Large intestine (tissue), 3 donors: ENCODE data around the gene PCK1. TPM values are rescaled to one million over a fixed set of nuclear protein-coding genes. Genes with fewer than 3 reads are reported as not detected.

Experiments used
- DNase-seq, 2 donors: peaks; one replicate each; pipeline versions ENCODE4 v3.0.0 to v3.0.0-alpha.2; 2013
- H3K27ac ChIP-seq: one replicate; pipeline ENCODE4 v1.5.1; 2013; ENCODE audit warnings: low read length
- H3K27me3 ChIP-seq: 2 replicates; pipeline ENCODE4 v1.6.1; 2013; ENCODE audit warnings: low read length; ENCODE audit not compliant: control insufficient read depth, insufficient read depth
- H3K36me3 ChIP-seq: 2 replicates; pipeline ENCODE4 v1.6.1; 2013; ENCODE audit warnings: low read length; ENCODE audit not compliant: control insufficient read depth, insufficient read depth
- H3K4me1 ChIP-seq: one replicate; pipeline ENCODE4 v1.6.1; 2013; ENCODE audit warnings: low read length; ENCODE audit not compliant: control insufficient read depth, insufficient read depth
- H3K4me3 ChIP-seq: one replicate; pipeline ENCODE4 v1.5.1; 2013; ENCODE audit warnings: low read length
- H3K9me3 ChIP-seq: one replicate; pipeline ENCODE4 v1.6.1; 2013; ENCODE audit warnings: mild to moderate bottlenecking, low read depth, low read length, moderate library complexity; ENCODE audit not compliant: control insufficient read depth
- WGBS: methylation state at CpG from one replicate; pipeline ENCODE4 v1.1.5; 2013; ENCODE audit warnings: low lambda C conversion rate; ENCODE audit not compliant: insufficient coverage; 5-methylcytosine and 5-hydroxymethylcytosine counted together
- polyA plus RNA-seq: library from polyadenylated mRNA; unstranded; fragments of 120-200 nt; gene quantifications from one replicate; pipeline ENCODE4 v1.2.1, GENCODE V29; 2013

PCK1 gene
- polyA plus RNA-seq, 1 donor = 13.3 TPM

GRCh38 chr20:57525328-57526086 is 35.4 kb upstream of the PCK1 start:
- WGBS = no CpG with 5 or more reads among the region's 10 CpGs
- no peaks in the 10 kb centered on the region for H3K9me3 ChIP-seq
- H3K36me3 ChIP-seq = no peaks in the 10 kb centered on the region
- no peak for DNase-seq
- no peak overlapping the region for H3K4me3 ChIP-seq
- no peak overlapping the region for H3K27ac ChIP-seq
- no peaks in the 10 kb centered on the region for H3K27me3 ChIP-seq
- H3K4me1 ChIP-seq = peaks cover 2% of the 10 kb centered on the region

DNA sequence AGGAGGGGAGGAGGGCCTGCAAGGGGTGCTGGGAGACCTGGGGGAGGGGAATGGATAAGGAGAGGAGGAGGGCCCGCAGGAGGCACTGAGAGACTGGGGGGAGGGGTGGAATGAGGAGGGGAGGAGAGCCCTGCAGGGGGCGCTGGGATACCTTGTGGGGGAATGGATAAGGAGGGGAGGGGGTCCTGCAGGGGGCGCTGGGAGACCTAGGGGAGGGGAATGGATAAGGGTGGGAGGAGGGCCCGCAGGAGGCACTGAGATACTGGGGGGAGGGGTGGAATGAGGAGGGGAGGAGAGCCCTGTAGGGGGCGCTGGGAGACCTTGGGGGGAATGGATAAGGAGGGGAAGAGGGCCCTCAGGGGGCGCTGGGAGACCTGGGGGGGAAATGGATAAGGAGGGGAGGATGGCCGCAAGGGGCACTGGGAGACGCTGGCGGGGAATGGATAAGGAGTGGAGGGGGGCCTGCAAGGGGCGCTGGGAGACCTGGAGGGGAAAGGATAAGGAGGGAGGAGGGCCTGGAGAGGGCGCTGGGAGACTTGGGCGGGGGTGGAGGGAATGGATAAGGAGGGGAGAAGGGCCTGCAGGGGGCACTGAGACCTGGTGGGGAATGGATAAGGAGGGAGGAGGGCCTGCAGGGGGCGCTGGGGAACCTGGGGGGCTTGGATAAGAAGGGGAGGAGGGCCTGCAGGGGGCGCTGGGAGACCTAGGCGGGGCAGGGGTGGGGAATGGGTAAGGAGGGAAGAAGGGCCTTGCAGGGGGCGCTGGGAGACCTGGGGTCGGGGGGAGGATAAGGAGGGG is 34.6 kb upstream of the PCK1 start:
- Histone ChIP-seq H3K27ac (no peak overlapping the region), H3K4me3 (no peak overlapping the region), H3K36me3 (no peaks in the 10 kb centered on the region), H3K9me3 (no peaks in the 10 kb centered on the region), H3K27me3 (no peaks in the 10 kb centered on the region), H3K4me1 (peaks cover 2% of the 10 kb centered on the region)
- WGBS = no CpG with 5 or more reads among the region's 17 CpGs
- DNase-seq = no peak

DNA sequence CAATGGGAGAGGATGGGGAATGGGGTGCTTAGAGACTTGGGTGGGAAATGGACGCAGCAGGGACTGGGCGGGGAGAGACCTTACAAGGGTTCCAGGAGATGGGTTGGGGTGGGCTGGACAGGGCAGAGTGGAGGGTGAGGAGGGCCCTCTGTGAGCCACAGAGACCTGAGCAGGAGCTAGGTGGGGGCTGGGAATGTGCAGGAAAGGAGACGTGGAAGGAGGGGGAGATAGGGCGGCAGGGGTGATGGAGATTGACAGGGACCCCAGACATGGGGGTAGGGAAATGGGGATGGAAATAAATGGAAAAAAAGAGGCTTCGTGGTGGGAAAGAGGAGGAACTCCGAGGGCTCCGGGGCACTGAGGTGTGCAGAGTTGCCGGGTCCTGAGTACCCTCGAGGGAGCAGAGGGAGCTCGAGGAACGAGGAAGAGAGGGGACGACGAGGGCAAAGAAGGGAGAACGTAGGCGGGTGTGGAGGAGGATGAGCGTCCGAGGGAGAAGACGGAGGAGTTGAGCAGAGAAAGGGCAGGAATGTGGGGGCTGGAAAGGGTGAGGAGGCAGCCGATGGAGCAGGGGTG is 33.9 kb upstream of the PCK1 start:
- no peak overlapping the region for H3K27ac ChIP-seq
- no peaks in the 10 kb centered on the region for H3K27me3 ChIP-seq
- DNase-seq = no peak
- H3K4me3 ChIP-seq = no peak overlapping the region
- peaks cover 6% of the 10 kb centered on the region for H3K4me1 ChIP-seq
- WGBS = 56% methylated on average over 14 of the region's 19 CpGs
- H3K36me3 ChIP-seq = no peaks in the 10 kb centered on the region
- no peaks in the 10 kb centered on the region for H3K9me3 ChIP-seq

GRCh38 chr20:57527728-57528127 is 33.2 kb upstream of the PCK1 start:
- no peak overlapping the region for H3K27ac ChIP-seq
- H3K27me3 ChIP-seq = no peaks in the 10 kb centered on the region
- H3K4me1 ChIP-seq = peaks cover 6% of the 10 kb centered on the region
- no peaks in the 10 kb centered on the region for H3K36me3 ChIP-seq
- no peaks in the 10 kb centered on the region for H3K9me3 ChIP-seq
- 58% methylated on average over 2 of the region's 6 CpGs for WGBS
- DNase-seq = no peak
- H3K4me3 ChIP-seq = no peak overlapping the region

DNA sequence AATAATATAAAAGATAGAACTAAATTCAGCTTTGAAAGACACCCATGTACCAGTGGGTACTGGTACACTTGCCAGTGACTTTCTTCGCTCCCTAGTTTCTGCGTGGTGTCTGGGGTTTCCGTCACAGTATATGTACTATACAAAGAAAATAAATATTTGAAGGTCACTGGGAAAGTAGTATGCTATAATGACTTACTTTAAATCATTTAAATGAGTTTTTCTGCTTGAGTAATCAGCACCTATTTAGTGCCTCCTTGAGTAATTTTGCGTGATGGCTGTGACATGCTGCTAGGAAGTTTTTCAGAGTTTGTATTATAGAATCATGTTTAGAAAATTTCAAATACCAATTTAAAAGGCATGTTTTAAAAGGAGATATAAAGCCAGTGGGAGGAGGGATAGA is 32.8 kb upstream of the PCK1 start:
- WGBS = 100% methylated on average over 1 of the region's 4 CpGs
- no peak overlapping the region for H3K4me3 ChIP-seq
- DNase-seq = no peak
- H3K27me3 ChIP-seq = no peaks in the 10 kb centered on the region
- no peaks in the 10 kb centered on the region for H3K36me3 ChIP-seq
- no peaks in the 10 kb centered on the region for H3K9me3 ChIP-seq
- H3K4me1 ChIP-seq = peaks cover 6% of the 10 kb centered on the region
- H3K27ac ChIP-seq = no peak overlapping the region

GRCh38 chr20:57529160-57529585 is 31.7 kb upstream of the PCK1 start:
- H3K4me1 ChIP-seq = peaks cover 6% of the 10 kb centered on the region
- no peak overlapping the region for H3K4me3 ChIP-seq
- no peak for DNase-seq
- H3K36me3 ChIP-seq = no peaks in the 10 kb centered on the region
- H3K27ac ChIP-seq = no peak overlapping the region
- no CpG with 5 or more reads among the region's 8 CpGs for WGBS
- H3K27me3 ChIP-seq = no peaks in the 10 kb centered on the region
- H3K9me3 ChIP-seq = no peaks in the 10 kb centered on the region

- Histone ChIP-seq H3K4me1 (peaks cover 6% of the 10 kb centered on the region), H3K27me3 (no peaks in the 10 kb centered on the region), H3K4me3 (no peak overlapping the region), H3K27ac (no peak overlapping the region), H3K9me3 (no peaks in the 10 kb centered on the region), H3K36me3 (no peaks in the 10 kb centered on the region)
- no peak for DNase-seq
- no CpG with 5 or more reads among the region's 3 CpGs for WGBS
These were observed 31.1 kb upstream of the PCK1 start for GRCh38 chr20:57529810-57530209.

DNA sequence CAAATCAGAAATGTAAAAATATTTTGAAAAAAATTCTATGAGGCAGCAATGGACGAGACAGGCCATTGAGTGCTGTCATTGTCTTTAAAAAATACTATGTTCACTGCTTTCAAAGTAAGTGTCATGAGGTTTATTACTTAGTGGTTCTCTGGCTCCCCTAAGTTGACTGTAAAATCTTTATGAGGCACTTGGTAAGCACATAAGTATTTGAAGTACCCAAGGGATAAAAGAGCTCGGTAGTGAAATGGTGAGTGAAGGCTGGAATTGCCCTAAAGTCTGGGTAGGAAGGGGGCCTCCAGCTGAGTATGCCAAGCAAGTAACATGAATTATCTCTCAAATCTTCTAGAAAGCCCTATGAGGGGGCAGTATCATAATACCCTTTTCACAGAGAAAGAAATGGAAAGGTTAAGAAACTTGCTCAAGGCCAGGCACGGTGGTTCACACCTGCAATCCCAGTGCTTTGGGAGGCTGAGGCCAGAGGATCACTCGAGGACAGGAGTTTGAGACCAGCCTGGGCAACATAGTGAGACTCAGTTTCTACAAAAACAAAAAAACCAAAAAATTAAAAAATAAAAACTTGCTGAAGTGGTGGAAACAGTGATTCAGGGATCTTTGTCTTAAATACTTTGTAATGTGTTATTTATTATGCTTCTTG is 30.5 kb upstream of the PCK1 start:
- 80% methylated on average over 1 of the region's 4 CpGs for WGBS
- H3K27ac ChIP-seq = no peak overlapping the region
- no peak overlapping the region for H3K4me3 ChIP-seq
- peaks cover 6% of the 10 kb centered on the region for H3K4me1 ChIP-seq
- no peak for DNase-seq
- no peaks in the 10 kb centered on the region for H3K36me3 ChIP-seq
- no peaks in the 10 kb centered on the region for H3K9me3 ChIP-seq
- H3K27me3 ChIP-seq = no peaks in the 10 kb centered on the region

GRCh38 chr20:57532104-57532503 is 28.8 kb upstream of the PCK1 start:
- H3K9me3 ChIP-seq = no peaks in the 10 kb centered on the region
- no peak overlapping the region for H3K4me3 ChIP-seq
- peak in 1 of 2 donors; percentile 65 for DNase-seq
- H3K27ac ChIP-seq = no peak overlapping the region
- no peaks in the 10 kb centered on the region for H3K27me3 ChIP-seq
- peaks cover 9% of the 10 kb centered on the region for H3K4me1 ChIP-seq
- H3K36me3 ChIP-seq = no peaks in the 10 kb centered on the region
- no CpG with 5 or more reads among the region's 2 CpGs for WGBS

DNA sequence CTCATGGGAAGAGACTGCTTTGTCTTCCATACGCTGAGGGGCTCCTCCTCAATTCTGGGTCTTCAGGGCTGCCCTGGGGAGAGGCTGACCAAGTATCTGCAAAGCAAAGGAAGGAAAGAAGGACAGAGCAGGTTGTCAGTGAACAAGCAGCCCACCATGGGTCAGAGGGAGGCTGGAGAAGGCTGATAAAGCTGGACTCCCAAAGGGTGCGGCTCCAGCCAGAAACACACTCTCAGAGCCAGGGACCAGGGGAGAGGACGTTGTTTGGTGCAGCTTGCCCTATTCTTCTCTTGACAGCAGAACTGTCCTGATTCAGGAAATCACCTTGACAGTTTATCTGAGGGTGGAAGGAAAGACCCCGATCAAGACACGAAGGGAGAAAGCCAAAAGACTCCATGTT is 25.6 kb upstream of the PCK1 start:
- Histone ChIP-seq H3K4me3 (no peak overlapping the region), H3K4me1 (peaks cover 18% of the 10 kb centered on the region), H3K27me3 (no peaks in the 10 kb centered on the region), H3K27ac (no peak overlapping the region), H3K36me3 (no peaks in the 10 kb centered on the region), H3K9me3 (peaks cover 10% of the 10 kb centered on the region)
- WGBS = no CpG with 5 or more reads among the region's 5 CpGs
- no peak for DNase-seq
